Superior temporal gyrus (tissue), 1 donor: ENCODE measurements around the gene TMEM18.

Experiments used
- DNase-seq: peaks from one replicate; pipeline ENCODE4 v3.0.0-alpha.2; 2016; ENCODE audit errors: extremely low spot score

TMEM18 gene

DNA sequence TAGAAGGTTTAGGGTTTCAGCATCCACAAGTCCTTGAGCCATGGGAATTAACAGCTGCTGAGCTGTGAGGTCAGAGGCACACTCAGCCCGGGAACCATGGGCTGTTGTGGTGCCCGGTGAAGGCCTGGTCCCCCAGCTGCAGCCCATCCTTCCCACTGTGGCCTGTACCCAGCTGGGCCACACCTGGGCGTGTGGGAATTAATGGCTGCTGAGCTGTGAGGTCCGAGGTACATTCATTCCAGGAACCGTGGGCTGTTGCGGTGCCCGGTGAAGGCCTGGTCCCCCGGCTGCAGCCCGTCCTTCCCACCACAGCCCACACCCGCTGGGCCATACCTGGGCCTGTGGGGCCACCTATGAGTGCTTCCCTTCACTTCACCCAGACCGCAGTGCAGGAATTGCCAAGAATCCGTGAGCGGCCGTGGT, 25.2 kb downstream of the TMEM18 start:
- no peak for DNase-seq

DNA sequence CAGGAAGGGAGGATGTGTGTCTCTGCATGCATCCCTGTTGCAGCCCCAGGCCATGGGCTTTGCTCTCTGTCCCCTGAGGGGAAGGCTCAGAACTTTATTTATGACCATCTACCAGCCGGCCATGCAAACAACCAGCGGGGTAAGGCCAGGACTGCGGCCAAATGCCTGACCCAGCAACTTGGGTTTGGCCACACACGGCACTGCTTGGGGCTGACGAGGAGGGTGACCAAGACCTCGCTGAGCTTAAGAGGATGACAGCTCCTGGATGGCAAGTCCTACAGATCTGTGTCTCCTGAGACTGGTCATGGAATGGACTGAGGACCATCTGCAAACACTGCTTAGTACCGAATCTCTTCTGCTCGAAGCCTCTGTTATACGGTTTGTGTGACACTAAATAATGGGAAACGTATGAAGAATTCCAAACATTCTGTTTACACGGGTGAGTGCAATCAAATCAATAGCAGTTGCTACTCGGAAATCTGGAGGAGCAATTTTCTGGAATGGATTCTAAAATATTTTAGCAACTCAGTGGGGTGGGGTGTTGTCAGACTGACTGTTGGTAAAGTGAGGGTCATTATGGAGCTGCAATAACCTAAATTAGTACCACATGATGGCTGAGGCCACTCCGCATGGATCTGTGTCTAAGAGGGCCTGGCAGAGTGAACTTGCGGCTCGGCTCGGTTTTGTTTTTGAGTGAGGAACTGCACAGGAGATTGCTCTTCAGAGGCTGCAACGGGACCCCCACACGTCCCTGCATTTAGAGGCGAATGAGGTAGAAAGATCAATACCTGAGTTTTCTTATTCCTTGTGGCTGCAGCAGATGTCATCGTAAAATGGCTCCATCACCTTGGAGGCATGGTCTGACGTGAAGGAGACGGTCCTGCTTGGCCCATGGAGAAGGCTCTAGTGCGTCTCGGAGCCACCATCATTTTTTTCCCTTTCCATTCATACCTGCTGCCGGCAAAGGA, 26.6 kb downstream of the TMEM18 start:
- no peak for DNase-seq

DNA sequence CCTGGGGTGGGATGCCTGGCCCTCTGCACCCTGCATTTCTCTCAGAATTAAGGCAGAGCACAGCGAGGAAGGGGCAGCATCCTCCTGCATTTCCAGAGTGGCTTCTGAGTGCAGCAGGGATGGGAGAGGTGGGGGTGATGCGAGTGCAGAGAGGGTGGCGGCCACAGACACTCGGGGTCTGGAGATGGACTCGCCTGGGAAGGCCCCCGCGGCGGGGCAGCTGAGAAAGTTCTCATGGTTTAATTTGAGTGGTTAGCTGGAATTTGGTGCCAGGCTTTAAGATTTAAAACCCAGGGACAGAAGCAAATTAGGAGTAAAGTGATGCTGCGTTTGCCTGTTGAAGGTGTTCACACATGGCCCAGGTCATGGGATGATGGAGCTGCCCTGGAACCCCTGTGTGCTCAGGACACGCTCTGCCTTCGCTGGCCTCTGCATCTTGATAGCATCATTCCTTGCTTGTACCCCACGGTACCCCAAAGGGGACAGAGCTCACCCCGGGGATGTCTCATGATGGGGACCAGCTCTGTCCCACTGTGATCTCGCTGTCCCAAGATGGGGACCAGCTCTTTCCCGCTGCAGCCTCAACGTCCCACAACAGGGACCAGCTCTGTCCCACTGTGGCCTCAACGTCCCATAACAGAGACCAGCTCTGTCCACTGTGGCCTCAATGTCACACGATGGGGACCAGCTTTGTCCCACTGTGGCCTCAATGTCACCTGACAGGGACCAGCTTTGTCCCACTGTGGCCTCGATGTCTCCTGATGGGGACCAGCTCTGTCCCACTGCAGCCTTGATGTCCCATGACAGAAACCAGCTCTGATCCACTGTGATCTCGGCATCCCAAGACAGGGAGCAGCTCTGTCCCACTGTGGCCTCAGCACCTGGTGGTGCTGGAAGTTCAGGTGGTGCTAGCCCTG, 27.5 kb downstream of the TMEM18 start:
- no peak for DNase-seq

DNA sequence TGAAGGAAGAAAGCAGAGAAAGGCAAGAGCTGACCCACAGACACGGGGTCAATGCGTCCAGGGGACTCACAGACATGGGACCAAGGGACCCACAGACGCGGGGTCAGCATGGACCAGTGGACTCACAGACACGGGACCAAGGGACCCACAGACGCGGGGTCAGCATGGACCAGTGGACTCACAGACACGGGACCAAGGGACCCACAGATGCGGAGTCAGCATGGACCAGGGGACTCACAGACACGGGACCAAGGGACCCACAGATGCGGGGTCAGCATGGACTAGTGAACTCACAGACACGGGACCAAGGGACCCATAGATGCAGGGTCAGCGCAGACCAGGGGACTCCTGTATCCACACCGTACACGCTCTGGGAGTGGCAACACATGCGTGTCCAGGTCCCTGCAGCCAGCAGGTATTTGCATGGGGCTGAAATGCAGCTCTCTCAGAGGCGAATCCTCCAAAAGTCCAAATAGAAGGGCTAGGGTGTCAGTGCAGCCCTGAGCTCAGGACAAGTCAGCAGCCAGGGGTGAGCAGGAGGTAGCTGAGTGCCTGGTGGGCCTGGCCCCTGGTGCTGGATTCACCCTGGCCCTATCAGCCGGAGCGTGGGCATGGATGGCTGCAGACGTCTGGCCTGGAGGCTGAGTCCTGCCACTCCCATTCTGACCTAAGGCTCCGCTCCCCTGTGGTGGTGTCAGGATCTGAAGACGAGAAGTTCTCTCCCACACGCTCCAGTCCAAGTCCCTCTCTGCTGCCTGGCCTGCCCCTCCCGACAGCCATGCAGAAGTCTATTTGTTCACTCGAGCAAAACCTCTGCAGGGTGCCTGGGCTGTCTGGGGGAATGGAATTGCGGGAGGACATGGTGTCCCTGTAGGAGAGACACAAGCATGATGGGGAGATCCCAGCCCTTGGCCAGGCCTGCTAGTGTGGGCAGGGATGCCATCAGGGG, 28.5 kb downstream of the TMEM18 start:
- DNase-seq = no peak

DNA sequence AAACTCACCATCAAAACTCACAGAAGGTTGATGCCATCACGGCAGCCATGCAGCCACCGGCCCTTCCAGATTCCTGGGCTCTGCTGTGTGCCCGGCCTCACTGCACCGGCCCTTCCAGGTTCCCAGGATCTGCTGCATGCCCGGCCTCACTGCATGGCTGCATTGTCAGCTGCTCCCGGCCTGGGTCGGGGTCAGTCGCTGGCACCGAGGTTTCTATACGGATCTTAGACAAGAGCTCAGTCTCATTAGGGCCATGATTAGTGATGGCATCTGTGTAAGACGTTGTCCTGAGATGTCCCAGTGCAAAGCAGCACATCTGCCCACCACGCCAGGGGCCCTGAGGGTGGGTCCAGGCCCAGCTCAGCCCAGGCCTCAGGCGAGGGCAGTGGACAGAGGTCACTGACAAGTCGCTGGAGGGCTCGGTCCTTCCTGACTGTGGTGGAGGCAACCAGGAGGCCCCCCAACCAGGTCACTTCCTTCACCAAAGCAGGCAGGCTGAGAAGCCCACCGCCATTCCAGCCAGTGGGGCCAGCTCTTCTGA, 29.4 kb downstream of the TMEM18 start:
- no peak for DNase-seq

DNA sequence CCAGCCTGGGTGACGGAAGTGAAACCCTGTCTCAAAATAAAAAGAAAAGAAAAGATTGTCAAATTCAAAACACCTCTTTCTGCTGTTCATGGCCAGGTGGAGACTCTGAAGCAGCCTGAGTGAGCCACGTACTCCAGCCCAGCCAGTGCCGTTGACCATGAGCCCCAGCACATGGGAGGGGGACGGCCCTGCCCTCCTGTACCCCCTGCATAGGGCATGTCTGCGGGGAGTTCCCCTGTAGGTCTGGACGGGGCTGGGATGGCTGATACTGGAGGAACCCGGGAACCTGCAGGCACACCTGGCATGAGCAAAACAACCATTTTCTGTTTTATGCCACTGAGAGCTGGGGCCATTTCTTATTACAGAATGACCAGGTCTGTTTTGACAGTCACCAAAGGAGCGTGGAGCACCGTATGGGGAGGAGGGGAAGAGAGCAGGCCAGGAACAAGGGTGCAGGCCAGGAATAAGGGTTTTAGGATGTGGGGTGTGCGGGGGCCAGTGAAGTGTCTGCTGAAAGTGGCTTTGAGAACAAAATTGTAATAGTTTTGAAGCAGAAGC, 30.1 kb downstream of the TMEM18 start:
- no peak for DNase-seq

DNA sequence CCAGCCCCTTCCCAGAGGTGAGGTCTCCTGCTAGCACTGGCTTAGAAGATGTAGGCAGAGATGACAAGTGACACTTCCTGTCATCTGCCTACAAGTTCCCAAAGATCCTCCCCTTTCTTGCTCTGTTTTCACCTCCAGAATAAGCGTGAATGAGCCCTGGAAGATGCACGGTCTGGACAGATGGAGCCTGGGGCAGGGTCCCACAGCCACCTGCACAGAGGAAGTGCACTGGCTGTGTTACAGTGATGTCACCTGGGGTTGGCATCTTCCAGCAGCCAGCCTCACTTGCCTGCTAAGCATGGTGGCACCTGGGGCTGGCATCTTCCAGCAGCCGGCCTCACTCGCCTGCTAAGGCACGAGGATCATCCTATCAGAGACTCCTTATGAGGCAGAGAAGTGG, 32.3 kb downstream of the TMEM18 start:
- DNase-seq = no peak

DNA sequence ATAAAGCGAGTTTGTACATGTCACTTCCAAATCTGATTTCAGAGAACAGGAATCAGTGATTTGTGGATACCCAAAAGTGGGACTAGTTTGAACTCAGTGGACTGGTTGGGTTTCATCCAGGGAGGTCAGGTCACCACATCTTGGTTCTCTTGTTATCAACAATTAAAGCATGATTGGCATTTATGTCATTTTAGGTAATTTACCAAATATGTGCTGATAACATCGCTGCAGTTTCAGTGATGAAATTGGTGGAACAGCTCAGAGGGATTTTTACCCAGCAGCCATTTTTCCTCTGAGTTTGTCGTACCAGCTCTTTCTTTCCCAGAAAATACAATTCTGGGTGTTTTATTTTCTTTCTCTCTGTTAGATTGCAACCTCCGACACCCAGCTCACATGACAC, 33.4 kb downstream of the TMEM18 start:
- no peak for DNase-seq

DNA sequence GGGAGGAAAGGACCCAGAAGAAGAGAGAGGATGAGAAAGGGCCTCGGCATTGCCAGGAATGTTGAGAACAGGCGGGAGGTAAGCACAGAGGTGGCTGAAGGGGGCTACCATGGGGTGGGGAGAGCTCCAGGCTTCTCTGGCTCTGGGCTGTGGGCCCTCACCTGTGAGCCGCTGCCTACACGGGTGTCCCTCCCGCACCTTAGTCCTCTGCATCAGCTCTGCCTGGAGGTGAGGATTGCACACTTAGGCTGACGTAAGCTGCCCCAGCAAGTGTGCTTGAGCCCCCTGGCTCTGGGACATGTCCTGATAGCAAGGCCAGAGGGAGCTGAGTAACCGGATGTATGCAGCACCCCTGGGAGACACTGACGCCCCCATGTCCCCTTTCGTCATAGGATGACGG, 33.9 kb downstream of the TMEM18 start:
- no peak for DNase-seq

DNA sequence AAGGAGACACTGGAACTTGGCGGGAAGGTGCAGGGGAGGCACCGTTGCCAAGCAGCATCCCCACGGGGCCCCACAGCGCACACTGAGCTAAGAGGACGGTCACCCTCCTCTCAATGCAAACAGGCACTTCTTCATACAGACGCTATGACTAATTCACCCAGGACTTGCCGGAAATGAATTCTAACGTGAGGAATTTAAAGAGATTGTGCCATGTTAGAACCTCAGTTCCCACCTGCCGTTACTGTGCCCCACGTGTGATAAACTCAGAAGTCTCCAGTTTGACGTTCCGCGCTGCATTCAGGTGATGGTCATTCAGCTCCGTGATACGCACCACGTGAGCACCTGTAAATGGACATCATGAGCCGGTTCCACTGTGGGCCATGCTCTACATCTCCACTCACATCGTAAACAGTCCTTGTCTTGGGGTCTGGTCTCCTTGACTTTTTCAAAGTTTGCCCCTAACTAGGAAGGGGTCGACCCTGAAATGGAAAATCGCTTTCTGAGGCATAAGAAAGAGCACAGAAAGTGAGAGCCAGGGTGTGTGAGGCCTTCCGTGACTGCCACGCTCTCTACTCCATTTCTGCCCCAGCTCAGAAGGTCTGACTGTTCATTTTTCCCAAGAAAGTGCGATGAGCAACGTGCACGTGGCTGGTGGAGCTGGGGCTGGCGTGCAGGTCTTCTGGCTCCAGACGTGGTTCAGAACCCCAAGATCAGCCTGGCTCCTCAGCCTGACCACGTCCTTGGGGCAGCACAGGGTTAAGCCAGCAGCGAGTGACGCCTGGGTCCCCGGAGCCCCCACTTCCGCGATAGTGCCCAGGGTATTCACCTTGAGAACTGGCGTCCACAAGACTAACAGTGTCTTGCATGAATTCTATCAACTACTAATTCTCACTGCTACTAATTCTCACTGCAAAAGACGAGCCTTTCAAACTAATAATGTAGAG, 35.1 kb downstream of the TMEM18 start:
- no peak for DNase-seq

DNA sequence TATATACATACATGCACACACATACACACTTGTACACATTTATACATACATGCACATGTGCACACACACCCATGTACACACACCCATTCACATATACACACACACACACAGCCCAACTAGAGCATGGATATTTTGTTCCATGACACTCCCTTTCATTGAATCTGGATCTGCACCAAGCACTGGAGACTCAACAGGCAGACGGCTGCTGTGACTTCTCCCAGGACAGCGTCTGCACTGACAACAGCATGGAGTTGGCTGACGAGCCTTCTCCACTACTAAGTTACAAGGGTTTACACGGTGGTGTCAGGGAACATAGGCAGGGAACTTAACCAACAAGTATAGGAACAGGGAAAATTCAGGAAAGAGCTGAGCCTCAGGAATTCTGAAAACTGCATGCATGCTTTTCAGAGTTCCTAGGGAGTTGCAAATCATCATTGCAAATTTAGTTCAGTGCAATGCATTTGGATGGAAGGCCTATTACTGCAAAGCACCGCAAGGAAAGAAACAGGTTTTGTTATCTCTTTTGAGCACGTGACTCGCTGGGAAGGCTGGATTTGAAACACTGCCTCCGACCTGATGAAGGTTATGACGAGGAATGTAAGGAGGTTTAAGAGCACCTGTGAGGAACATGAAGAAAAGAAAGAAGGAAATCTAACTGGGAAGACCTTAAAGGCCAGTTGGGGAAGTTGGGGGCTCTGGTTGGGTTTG, 35.9 kb downstream of the TMEM18 start:
- no peak for DNase-seq

DNA sequence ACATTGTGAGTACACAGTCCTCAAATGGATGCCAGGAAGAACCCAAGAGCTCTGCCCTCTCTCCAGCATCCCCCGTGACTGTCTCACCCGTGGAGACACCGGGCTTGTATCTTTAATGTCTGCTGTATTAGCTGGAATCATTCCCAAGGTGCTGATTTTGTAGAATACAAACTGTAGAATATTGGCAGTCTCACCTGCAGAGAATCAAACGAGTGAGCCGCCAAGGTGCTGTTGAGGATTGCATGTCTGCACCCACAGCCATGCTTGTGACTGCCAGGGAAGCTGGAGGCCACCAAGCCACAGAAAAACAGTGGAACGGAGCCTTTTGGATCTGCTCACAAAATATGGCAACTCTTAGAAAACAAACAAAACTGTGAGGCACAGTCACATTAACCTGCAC, 37.5 kb downstream of the TMEM18 start:
- DNase-seq = no peak

DNA sequence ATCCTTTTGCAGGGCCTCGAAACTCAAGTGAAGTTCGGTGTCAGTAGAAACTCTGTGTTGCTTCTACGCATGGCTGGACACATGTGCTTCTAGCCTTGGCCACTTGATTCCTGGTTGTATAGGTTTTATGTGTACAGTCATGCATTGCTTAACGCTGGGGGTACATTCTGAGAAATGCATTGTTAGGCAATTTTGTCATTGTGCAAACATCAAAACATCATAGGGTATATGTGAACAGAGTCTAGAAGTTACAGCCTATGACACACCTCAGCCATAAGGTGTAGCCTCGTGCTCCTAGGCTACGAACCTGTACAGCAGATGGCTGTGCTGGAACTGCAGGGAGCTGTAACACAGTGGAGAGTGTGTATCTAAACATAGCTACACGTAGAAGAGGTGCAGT, 39.4 kb downstream of the TMEM18 start:
- no peak for DNase-seq

DNA sequence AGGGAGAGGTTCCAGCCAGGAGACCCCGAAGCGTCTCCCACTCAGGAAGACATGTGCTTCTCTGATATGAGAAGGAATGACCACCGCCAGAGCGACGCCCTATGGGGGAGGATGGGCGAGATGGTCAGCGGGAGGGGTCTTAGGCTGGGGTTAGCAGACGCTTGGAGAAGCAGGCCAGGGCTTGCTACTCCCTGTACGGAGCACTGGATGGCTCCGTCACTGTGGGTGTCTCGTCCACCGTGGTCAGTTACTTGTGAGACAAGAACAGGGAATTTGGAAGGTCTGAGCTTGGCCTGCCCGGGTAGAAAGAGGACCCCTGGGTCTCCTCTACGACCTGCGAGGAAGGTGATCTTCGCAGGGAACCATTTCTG, 39.8 kb downstream of the TMEM18 start:
- DNase-seq = no peak

DNA sequence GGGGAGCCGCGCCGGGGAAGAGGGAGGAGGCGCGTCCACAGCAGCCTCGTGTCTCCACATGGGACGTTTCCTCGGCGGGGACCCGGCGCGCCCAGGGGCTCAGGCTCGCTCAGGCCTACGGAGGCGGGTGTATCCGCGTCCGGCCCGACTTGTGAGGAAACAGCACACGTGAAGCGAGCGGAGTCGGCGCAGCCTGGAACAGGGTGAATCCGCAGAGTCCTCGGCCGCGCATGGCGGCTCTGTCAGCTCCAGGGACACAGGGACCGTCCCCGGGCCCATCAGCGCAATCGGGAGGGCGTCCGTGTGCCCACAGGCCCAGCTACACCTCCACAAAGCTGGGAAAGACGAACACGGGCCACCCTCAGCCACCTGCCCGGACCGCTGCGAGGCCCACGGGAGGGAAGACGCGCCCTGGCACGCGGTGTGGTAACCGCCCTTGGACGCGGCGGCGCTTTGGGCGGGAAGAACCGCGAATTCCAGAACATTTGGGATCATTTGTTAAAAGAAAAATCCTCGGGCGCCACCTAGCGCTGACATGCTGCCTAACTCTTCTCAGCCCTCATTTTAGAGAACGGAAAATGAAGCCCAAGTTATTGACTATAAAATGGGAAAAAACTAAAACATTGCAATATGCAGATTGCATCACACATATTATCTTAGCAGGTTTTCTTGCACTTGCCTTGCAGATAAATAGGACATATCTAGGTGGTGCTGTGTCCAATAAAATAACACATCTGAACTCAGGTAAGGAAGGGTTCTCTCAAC, 40.4 kb downstream of the TMEM18 start:
- peak; percentile 90 for DNase-seq

DNA sequence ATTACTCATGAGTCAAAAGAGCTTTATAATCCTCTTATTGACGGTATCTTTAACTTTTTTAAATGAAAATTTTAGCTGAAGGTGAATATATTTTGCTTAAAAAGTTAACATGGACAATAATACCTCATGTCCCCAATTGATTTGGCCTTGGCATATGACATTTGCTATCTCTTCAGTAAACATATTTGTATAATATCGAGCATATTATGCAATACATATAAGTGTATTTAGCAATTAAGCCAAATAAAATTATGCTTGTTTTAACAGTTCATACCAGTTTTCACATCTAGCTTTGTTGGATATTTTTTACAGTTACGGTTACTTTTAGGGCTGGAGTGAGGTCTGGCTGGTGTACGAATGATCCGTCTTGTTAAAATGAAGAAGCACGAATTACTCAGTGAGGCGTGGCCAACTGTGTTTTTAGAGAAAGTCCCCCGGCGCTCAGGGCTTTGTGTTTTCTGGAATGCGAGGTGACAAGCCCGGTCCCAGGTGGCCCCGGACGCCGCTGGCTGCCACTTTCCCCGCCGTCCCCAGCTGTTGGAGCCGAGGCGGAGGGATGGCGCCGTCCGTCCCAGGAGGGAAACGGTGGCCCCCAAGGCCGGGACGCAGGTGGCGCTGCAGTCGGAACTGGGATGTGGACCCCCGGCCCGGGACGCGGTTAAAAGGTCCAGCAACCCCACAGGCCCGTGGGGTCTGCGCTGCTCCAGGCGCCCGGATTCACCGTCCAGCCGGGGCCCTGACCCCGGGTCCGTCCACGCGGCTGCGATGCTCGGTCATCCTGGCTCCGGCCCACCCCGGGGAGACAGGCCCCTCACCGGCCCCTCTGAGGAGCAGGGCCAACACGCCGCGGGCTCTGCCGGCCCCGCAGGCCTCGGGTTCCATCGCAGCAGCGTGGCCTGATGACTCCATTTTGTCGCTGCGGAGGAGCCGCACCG, 41.3 kb downstream of the TMEM18 start:
- no peak for DNase-seq
